Common myeloid progenitor, CD34-positive (primary cell): ENCODE measurements around the gene TRAPPC2L.
A peak's percentile ranks its signal among the peaks of the same experiment; 100 is the strongest.

Experiments
- CTCF ChIA-PET: fragments of 350-600 bp; sonication (Branson Sonifier 250); formaldehyde crosslinking; loops from one replicate; lab custom pipeline; 2021; ENCODE audit warnings: antibody characterized with exemption; lab: Charles Lee
- POLR2A ChIA-PET: fragments of 350-600 bp; sonication (Branson Sonifier 250); formaldehyde crosslinking; loops from one replicate; lab custom pipeline; 2021; ENCODE audit warnings: antibody characterized with exemption; lab: Charles Lee
- DNase-seq, 3 donors: peaks; one replicate each; pipeline versions ENCODE4 v3.0.0 to v3.0.0-alpha.2; 2013
- H3K27ac ChIP-seq, 2 experiments: 1 replicate in 1 of 2; 2 replicates in 1 of 2; pipeline ENCODE4 v1.7.0; 2013; ENCODE audit warnings: inconsistent platforms in 2 of 2, low read length in 2 of 2, mild to moderate bottlenecking in 2 of 2, low read depth in 1 of 2, moderate library complexity in 1 of 2; ENCODE audit not compliant: severe bottlenecking in 2 of 2, insufficient read depth in 1 of 2, poor library complexity in 1 of 2
- H3K27me3 ChIP-seq, 5 experiments: replicated peaks in 2 of 5; 1 replicate in 3 of 5; 2 replicates in 2 of 5; pipeline versions ENCODE4 v1.6.1 to v1.7.0; 2013; ENCODE audit warnings: low read length in 4 of 5, mild to moderate bottlenecking in 2 of 5, moderate library complexity in 2 of 5, inconsistent platforms in 1 of 5; ENCODE audit not compliant: insufficient read depth in 5 of 5, control insufficient read depth in 4 of 5
- H3K36me3 ChIP-seq, 4 experiments: 1 replicate in 2 of 4; 2 replicates in 2 of 4; pipeline versions ENCODE4 v1.6.1 to v1.7.0; 2013; ENCODE audit warnings: low read length in 3 of 4, control low read depth in 1 of 4, mild to moderate bottlenecking in 1 of 4; ENCODE audit not compliant: control insufficient read depth in 4 of 4, insufficient read depth in 4 of 4
- H3K4me1 ChIP-seq, 4 experiments: 1 replicate in 3 of 4; 2 replicates in 1 of 4; pipeline versions ENCODE4 v1.6.1 to v1.7.1; 2013; ENCODE audit warnings: low read length in 3 of 4, mild to moderate bottlenecking in 3 of 4, control low read depth in 1 of 4, inconsistent platforms in 1 of 4, moderate library complexity in 1 of 4; ENCODE audit not compliant: control insufficient read depth in 4 of 4, insufficient read depth in 4 of 4; ENCODE audit errors: control extremely low read depth in 1 of 4
- H3K4me3 ChIP-seq, 7 experiments: 1 replicate in 4 of 7; 2 replicates in 3 of 7; pipeline versions ENCODE4 v1.5.1 to v1.7.0; 2013; ENCODE audit warnings: mild to moderate bottlenecking in 7 of 7, low read length in 6 of 7, moderate library complexity in 6 of 7, inconsistent platforms in 2 of 7, low read depth in 2 of 7, control low read depth in 1 of 7; ENCODE audit not compliant: insufficient read depth in 4 of 7, control insufficient read depth in 1 of 7; ENCODE audit errors: extremely low read depth in 1 of 7
- H3K9me3 ChIP-seq, 5 experiments: 1 replicate in 4 of 5; 2 replicates in 1 of 5; pipeline versions ENCODE4 v1.6.1 to v1.7.1; 2013; ENCODE audit warnings: low read length in 4 of 5, mild to moderate bottlenecking in 2 of 5, inconsistent platforms in 1 of 5, low read depth in 1 of 5, moderate library complexity in 1 of 5; ENCODE audit not compliant: control insufficient read depth in 4 of 5, insufficient read depth in 2 of 5; ENCODE audit errors: control extremely low read depth in 1 of 5
- WGBS: methylation state at CpG from one replicate; pipeline ENCODE4 v1.1.5; 2013; ENCODE audit not compliant: insufficient coverage; 5-methylcytosine and 5-hydroxymethylcytosine counted together

TRAPPC2L gene

DNA sequence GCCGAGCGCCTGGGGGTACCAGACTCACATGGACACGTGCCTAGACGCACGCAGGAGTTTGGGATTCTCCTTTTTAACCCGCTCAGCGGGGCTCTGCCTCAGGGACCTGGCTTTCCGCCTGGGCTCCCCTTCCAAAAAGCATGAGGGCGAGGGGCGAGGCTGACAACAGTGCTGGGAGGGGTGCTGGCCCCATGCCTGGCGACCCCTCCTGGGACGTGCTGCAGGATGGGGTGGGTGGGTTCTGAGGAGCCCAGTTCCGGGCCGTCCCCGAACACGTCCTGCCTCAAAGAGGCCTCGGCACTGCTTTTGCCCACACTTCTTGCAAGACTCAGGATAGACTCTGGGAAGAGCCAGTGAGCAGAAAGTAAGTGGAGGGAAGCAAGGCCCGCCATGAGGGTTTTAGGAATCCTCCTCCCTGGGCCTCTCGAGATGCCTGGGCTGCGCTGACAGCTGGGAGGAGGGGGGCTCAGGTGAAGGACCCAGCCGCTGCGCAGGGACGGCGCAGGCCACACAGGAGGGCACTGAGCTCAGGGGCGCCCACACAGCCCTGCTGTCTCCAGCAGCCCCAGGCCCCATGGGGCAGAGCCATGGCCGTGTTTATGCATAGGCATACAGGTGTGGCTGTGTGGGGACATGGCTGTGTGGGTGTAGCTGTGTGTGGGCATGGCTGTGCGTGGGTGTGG is 24.9 kb downstream of the TRAPPC2L start:
- CTCF ChIA-PET = no interaction called here
- no peaks in the 10 kb centered on the region for H3K9me3 ChIP-seq
- POLR2A ChIA-PET = no interaction called here
- H3K4me1 ChIP-seq = no peaks in the 10 kb centered on the region
- no peaks in the 10 kb centered on the region for H3K27me3 ChIP-seq
- H3K36me3 ChIP-seq = peaks cover 12 to 99% (median 77%) of the 10 kb centered on the region in 4 experiments
- H3K4me3 ChIP-seq = no peak overlapping the region
- WGBS = over 99% methylated on average over 22 of the region's 27 CpGs
- DNase-seq = no peak
- no peak overlapping the region for H3K27ac ChIP-seq

DNA sequence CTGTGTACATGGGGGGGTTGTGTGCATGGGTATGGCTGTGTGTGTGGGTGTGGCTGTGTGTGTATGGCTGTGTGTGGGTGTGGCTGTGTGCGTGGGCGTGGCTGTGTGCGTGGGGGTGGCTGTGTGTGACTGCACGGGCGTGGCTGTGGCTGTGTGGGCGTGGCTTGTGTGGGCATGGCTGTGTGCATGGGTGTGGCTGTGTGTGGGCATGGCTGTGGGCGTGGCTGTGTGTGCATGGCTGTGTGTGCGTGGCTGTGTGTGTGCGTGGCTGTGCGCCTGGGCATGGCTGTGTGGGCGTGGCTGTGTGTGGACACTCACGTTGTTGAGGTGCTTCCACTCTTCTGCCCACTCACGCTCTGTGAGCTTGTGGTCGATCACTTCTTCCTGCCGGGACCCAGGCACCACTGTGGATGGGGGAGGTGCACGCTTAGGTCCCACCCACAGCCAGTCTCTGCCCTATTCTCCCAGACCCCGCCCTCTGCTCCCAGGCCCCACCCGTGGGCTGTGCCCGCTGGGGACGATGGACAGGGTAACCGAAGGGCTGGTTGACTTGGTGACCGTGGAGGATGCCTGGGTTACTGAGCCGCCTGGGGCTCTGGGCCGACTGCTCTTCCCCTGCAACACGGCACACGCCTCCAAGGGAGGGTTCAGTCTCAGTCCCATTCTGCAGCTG is 25.6 kb downstream of the TRAPPC2L start:
- Histone ChIP-seq H3K4me3 (no peak overlapping the region), H3K36me3 (peaks cover 12 to 98% (median 80%) of the 10 kb centered on the region in 4 experiments), H3K9me3 (no peaks in the 10 kb centered on the region), H3K27me3 (no peaks in the 10 kb centered on the region), H3K4me1 (no peaks in the 10 kb centered on the region), H3K27ac (no peak overlapping the region)
- DNase-seq = peak in 2 of 3 donors; percentile 40 to 63
- 91% methylated on average over 14 of the region's 26 CpGs for WGBS
- ChIA-PET CTCF (interaction anchor here (1.0 kb wide), 1 partner anchor 208 kb away, joined by 3 read pairs; no protein-coding TSS in a partner anchor), POLR2A (no interaction called here)

DNA sequence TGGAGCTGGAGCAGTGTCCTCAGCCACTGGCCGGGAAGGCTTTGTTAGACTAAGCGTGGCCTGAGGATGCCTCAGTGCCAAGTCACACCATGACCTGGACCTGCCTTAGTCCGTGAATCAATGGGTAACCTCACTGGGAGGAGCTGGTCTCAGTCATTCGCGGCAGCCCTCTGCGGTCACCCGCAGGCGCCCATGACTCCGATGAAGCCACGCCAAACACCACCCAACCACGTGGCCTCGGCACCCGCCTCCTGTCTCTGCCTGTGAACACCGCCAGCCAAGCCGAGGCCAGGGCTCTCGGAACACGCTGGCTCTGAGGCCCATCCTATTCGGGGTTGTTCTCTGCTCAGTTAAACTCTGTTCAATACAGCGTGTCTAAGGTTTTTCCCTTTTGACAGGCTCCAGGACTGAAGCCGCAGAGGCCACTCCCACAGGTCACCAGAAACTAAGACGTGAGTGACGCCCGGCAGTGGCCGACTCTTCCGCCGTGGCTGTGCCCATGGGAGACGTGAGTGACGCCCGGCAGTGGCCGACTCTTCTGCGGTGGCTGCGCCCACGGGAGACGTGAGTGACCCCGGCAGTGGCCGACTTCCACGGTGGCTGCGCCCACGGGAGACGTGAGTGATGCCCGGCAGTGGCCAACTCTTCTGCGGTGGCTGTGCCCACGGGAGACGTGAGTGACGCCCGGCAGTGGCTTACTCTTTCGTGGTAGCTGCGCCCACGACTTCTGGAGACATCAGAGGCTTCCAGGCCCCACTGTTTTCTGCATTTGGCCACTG is 26.4 kb downstream of the TRAPPC2L start:
- Histone ChIP-seq H3K36me3 (peaks cover 9 to 98% (median 78%) of the 10 kb centered on the region in 4 experiments), H3K27ac (no peak overlapping the region), H3K27me3 (no peaks in the 10 kb centered on the region), H3K9me3 (no peaks in the 10 kb centered on the region), H3K4me1 (no peaks in the 10 kb centered on the region), H3K4me3 (no peak overlapping the region)
- DNase-seq = no peak
- ChIA-PET CTCF (interaction anchor here (1.0 kb wide), 1 partner anchor 207 kb away, joined by 3 read pairs; no protein-coding TSS in a partner anchor), POLR2A (no interaction called here)
- 98% methylated on average over 46 of the region's 49 CpGs for WGBS

DNA sequence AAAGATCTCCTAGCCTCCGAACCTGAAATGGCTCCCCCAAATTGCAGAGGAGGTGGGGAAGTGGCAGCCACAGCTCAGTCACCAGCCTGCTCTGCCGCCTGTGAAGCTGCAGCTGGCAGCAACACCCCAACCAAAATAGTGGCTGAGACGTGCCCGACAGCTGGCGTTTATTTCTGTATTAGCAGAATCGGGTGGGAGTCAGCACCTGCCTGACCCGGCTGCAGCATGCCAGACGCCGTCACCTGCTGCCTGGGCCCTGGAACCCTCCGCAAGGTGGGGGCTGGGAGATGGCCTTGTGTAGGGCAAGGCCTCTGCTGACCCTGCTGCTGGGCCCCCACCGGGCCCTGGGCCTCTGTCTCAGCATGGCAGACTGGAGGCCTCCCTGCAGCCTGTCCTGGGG is 27.0 kb downstream of the TRAPPC2L start:
- DNase-seq = no peak
- CTCF ChIA-PET = no interaction called here
- peaks cover 0 to 3% (median 0%) of the 10 kb centered on the region in 4 experiments for H3K4me1 ChIP-seq
- H3K27ac ChIP-seq = no peak overlapping the region
- H3K27me3 ChIP-seq = no peaks in the 10 kb centered on the region
- H3K4me3 ChIP-seq = no peak overlapping the region
- H3K36me3 ChIP-seq = peaks cover 8 to 97% (median 76%) of the 10 kb centered on the region in 4 experiments
- POLR2A ChIA-PET = no interaction called here
- H3K9me3 ChIP-seq = no peaks in the 10 kb centered on the region
- WGBS = 98% methylated on average over 8 of the region's 11 CpGs

GRCh38 chr16:88884569-88885271 is 27.8 kb downstream of the TRAPPC2L start:
- Histone ChIP-seq H3K4me3 (no peak overlapping the region), H3K4me1 (peaks cover 0 to 5% (median 1%) of the 10 kb centered on the region in 4 experiments), H3K27me3 (no peaks in the 10 kb centered on the region), H3K36me3 (peaks cover 8 to 95% (median 77%) of the 10 kb centered on the region in 4 experiments), H3K9me3 (no peaks in the 10 kb centered on the region), H3K27ac (no peak overlapping the region)
- no peak for DNase-seq
- POLR2A ChIA-PET = interaction anchor here (0.5 kb wide), 1 partner anchor 45 kb away, joined by 3 read pairs; no protein-coding TSS in a partner anchor
- WGBS = 98% methylated on average over 36 of the region's 39 CpGs
- CTCF ChIA-PET = no interaction called here

- H3K27ac ChIP-seq = no peak overlapping the region
- peaks cover 0 to 8% (median 7%) of the 10 kb centered on the region in 5 experiments for H3K9me3 ChIP-seq
- no peaks in the 10 kb centered on the region for H3K27me3 ChIP-seq
- CTCF ChIA-PET = interaction anchor here (1.4 to 1.8 kb wide), 2 partner anchors 28 to 69 kb away, joined by 6 read pairs; partner anchors contain the start of genes GALNS and TRAPPC2L
- peaks cover 9 to 95% (median 78%) of the 10 kb centered on the region in 4 experiments for H3K36me3 ChIP-seq
- POLR2A ChIA-PET = no interaction called here
- peaks cover 0 to 5% (median 1%) of the 10 kb centered on the region in 4 experiments for H3K4me1 ChIP-seq
- 98% methylated on average over 20 of the region's 28 CpGs for WGBS
- DNase-seq = no peak
- no peak overlapping the region for H3K4me3 ChIP-seq
These were observed 28.9 kb downstream of the TRAPPC2L start for GRCh38 chr16:88885693-88886280.
